ENCODE results near the gene TM9SF1. TPM values are rescaled to one million over a fixed set of nuclear protein-coding genes. Genes with fewer than 3 reads are reported as not detected.

The TM9SF1 gene
- total RNA-seq, 3 donors from 2014 or later (not counting 1 experiment from before 2014, with no cell fraction given), result 15.2 to 32.1 (median 28.7) TPM

- H3K27ac Mint-ChIP-seq, result no peak overlapping the region
- Histone ChIP-seq H3K36me3 (ENCODE audit: control insufficient read depth, insufficient read depth, low read length) (peaks cover 41% of the 10 kb centered on the region), H3K9me3 (ENCODE audit: control insufficient read depth, insufficient read depth, low read length) (no peaks in the 10 kb centered on the region), H3K4me1 (ENCODE audit: control insufficient read depth, insufficient read depth, low read length) (peaks cover 16% of the 10 kb centered on the region), H3K27ac (ENCODE audit: low read length) (no peak overlapping the region), H3K4me3 (ENCODE audit: low read length) (no peak overlapping the region), H3K27me3 (ENCODE audit: control insufficient read depth, insufficient read depth, low read length) (no peaks in the 10 kb centered on the region)
- WGBS (ENCODE audit: insufficient coverage), result 98% methylated on average over 5 of the region's 5 CpGs
- no peak for TF ChIP-seq CTCF (IDR thresholded peaks at IDR 0.05)
- peaks cover 6% of the 10 kb centered on the region for H3K36me3 Mint-ChIP-seq
- no peaks in the 10 kb centered on the region for H3K9me3 Mint-ChIP-seq
- intact Hi-C loops (cut with micrococcal nuclease), result no loop called here
- ATAC-seq, result no peak
- no peaks in the 10 kb centered on the region for H3K27me3 Mint-ChIP-seq (ENCODE audit: low read depth in 2 of 2)
- DNase-seq, result no peak
- H3K4me1 Mint-ChIP-seq, result peaks cover 1 to 16% of the 10 kb centered on the region in 2 donors
- no peak overlapping the region for H3K4me3 Mint-ChIP-seq
Measured at GRCh38 chr14:24176599-24176998, 18.6 kb downstream of the TM9SF1 start.

GRCh38 chr14:24172871-24173281, 22.4 kb downstream of the TM9SF1 start:
- intact Hi-C loops (cut with micrococcal nuclease), result no loop called here
- H3K9me3 Mint-ChIP-seq, result no peaks in the 10 kb centered on the region
- 86% methylated on average over 20 of the region's 20 CpGs for WGBS (ENCODE audit: insufficient coverage)
- H3K4me3 Mint-ChIP-seq, result peak overlapping the region; percentile 35
- Histone ChIP-seq H3K27ac (ENCODE audit: low read length) (no peak overlapping the region), H3K27me3 (ENCODE audit: control insufficient read depth, insufficient read depth, low read length) (no peaks in the 10 kb centered on the region), H3K4me1 (ENCODE audit: control insufficient read depth, insufficient read depth, low read length) (peaks cover 26% of the 10 kb centered on the region), H3K9me3 (ENCODE audit: control insufficient read depth, insufficient read depth, low read length) (no peaks in the 10 kb centered on the region), H3K4me3 (ENCODE audit: low read length) (no peak overlapping the region), H3K36me3 (ENCODE audit: control insufficient read depth, insufficient read depth, low read length) (peaks cover 22% of the 10 kb centered on the region)
- no peaks in the 10 kb centered on the region for H3K36me3 Mint-ChIP-seq
- DNase-seq (peak in 1 of 2 donors; percentile 33), ATAC-seq (no peak)
- H3K27me3 Mint-ChIP-seq (ENCODE audit: low read depth in 2 of 2), result no peaks in the 10 kb centered on the region
- peaks cover 5 to 27% of the 10 kb centered on the region in 2 donors for H3K4me1 Mint-ChIP-seq
- H3K27ac Mint-ChIP-seq, result peak overlapping the region; percentile 56 to 58
- TF ChIP-seq CTCF (IDR thresholded peaks at IDR 0.05), result no peak

- TF ChIP-seq CTCF (IDR thresholded peaks at IDR 0.05), result no peak
- ATAC-seq, result no peak
- WGBS (ENCODE audit: insufficient coverage), result 34% methylated on average over 30 of the region's 30 CpGs
Measured at GRCh38 chr14:24172261-24172860, 22.9 kb downstream of the TM9SF1 start.

More at GRCh38 chr14:24172261-24172860, 22.9 kb downstream of the TM9SF1 start:
- intact Hi-C loops (cut with micrococcal nuclease), result no loop called here
- H3K27ac ChIP-seq (ENCODE audit: low read length), result peak overlapping the region; percentile 22
- peak overlapping the region; percentile 77 to 89 for H3K27ac Mint-ChIP-seq
- H3K4me1 Mint-ChIP-seq, result peaks cover 5 to 31% of the 10 kb centered on the region in 2 donors
- peaks cover 24% of the 10 kb centered on the region for H3K36me3 ChIP-seq (ENCODE audit: control insufficient read depth, insufficient read depth, low read length)
- H3K4me3 ChIP-seq (ENCODE audit: low read length), result peak overlapping the region; percentile 34
- peak overlapping the region; percentile 92 for H3K4me3 Mint-ChIP-seq
- no peaks in the 10 kb centered on the region for H3K36me3 Mint-ChIP-seq
- no peak for DNase-seq
- no peaks in the 10 kb centered on the region for H3K27me3 ChIP-seq (ENCODE audit: control insufficient read depth, insufficient read depth, low read length)
- no peaks in the 10 kb centered on the region for H3K9me3 Mint-ChIP-seq
- no peaks in the 10 kb centered on the region for H3K27me3 Mint-ChIP-seq (ENCODE audit: low read depth in 2 of 2)
- H3K9me3 ChIP-seq (ENCODE audit: control insufficient read depth, insufficient read depth, low read length), result no peaks in the 10 kb centered on the region
- H3K4me1 ChIP-seq (ENCODE audit: control insufficient read depth, insufficient read depth, low read length), result peaks cover 26% of the 10 kb centered on the region

Measured in natural killer cell (primary cell).